OCI-LY3 (cell line): ENCODE results near the gene DAB2.
"Not testable (repeated sequence)": the region's sequence is repeated elsewhere in the genome, so short reads cannot be mapped to it uniquely, and the experiment has no call there.

Source experiments
- H2AFZ ChIP-seq: fragments of 200-600, 300-600 bp; shearing (Covaris generic); 2 replicates; pipeline ENCODE4 v1.6.0; 2014; ENCODE audit warnings: antibody characterized with exemption, low read depth, low read length
- H3K27ac ChIP-seq: fragments of 200-600, 300-600 bp; sonication (generic); 2 replicates; pipeline ENCODE4 v1.5.1; 2014; ENCODE audit warnings: mild to moderate bottlenecking, low read length, moderate library complexity, mixed read lengths
- H3K27me3 ChIP-seq: fragments of 200-600, 300-600 bp; sonication (generic); 2 replicates; pipeline ENCODE4 v1.6.1; 2014; ENCODE audit warnings: low read depth, low read length, mixed read lengths
- H3K36me3 ChIP-seq: fragments of 200-600, 300-600 bp; sonication (generic); replicated peaks from 2 replicates; pipeline ENCODE3; 2014; ENCODE audit warnings: low read depth, low read length, mixed read lengths
- H3K4me1 ChIP-seq: fragments of 300-600, 200-600 bp; sonication (generic); 2 replicates; pipeline ENCODE4 v1.6.1; 2014; ENCODE audit warnings: low read length, mixed read lengths
- H3K4me2 ChIP-seq: fragments of 200-600, 300-600 bp; sonication (generic); 2 replicates; pipeline ENCODE4 v1.6.1; 2014; ENCODE audit warnings: low read length, mixed read lengths
- H3K4me3 ChIP-seq: fragments of 300-600, 200-600 bp; sonication (generic); 2 replicates; pipeline ENCODE4 v1.5.1; 2014; ENCODE audit warnings: antibody characterized with exemption, mild to moderate bottlenecking, low read length, moderate library complexity
- H3K79me2 ChIP-seq: fragments of 300-600, 200-600 bp; shearing (Covaris generic); 2 replicates; pipeline ENCODE4 v1.6.1; 2014; ENCODE audit warnings: mild to moderate bottlenecking, low read length, mixed read lengths
- H3K9ac ChIP-seq: fragments of 300-600, 200-600 bp; shearing (Covaris generic); 2 replicates; pipeline ENCODE4 v1.6.0; 2014; ENCODE audit warnings: mild to moderate bottlenecking, low read length, moderate library complexity
- H3K9me3 ChIP-seq: fragments of 200-600, 300-600 bp; shearing (Covaris generic); 2 replicates; pipeline ENCODE4 v1.6.1; 2014; ENCODE audit warnings: low read length, mixed read lengths; ENCODE audit not compliant: insufficient read depth
- H4K20me1 ChIP-seq: fragments of 200-600, 300-600 bp; sonication (generic); 2 replicates; pipeline ENCODE4 v1.6.1; 2016; ENCODE audit warnings: low read length, mixed read lengths; ENCODE audit not compliant: insufficient read depth
- EZH2phosphoT487 ChIP-seq: fragments of 200-600 bp; shearing (Covaris generic); IDR thresholded peaks from 2 replicates; pipeline ENCODE4 v1.6.1; 2018; ENCODE audit warnings: antibody characterized with exemption, mixed run types, low read depth
- TF ChIP-seq, protein P1 (sequence below): fragments of 200-600, 300-600 bp; sonication (generic); IDR thresholded peaks from 2 replicates; pipeline ENCODE4 v1.5.1; 2014; ENCODE audit warnings: antibody characterized with exemption, low read length, low read depth

The DAB2 gene

DNA sequence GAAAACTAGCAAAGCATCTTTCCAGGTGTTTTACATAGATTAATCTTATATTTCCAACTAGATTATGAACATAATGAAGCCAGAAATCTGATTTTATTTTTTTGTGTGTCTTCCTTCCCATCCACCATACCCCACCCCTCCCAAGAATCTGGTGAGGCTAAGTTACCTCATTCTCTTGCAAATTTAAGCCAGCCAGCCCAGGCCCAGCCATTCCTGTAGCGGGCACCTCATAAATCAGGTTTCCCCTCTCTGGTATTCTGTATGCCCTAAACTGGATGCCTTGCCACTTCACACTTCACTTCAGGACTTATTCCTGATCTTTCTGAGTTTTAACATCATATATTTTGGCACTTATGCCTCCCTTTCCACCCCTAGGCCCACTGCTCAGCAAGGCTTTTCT lies 82.3 kb downstream of the DAB2 start:
- H2AFZ ChIP-seq = no peak overlapping the region

DNA sequence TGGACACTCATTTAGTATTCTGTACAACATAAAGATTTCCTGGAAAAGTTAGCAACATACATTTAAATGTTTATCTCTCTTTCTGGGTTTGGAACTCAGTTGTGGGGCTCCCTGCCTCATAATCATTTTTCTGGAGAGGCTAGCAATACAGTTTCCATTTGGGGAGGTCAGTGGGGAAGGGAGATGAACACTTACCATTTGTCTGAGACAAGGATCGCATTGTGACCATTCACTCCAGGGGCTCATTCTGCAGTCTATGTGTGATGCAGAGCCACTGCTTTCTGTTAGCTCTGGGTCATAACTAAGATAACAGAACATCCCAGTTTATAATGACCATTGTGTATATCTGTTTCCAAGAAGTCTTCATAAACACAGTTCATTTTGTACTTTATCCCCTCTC lies 82.9 kb downstream of the DAB2 start:
- H3K9ac ChIP-seq = no peak overlapping the region
- H3K4me2 ChIP-seq = no peak overlapping the region
- no peaks in the 10 kb centered on the region for H3K9me3 ChIP-seq
- no peak overlapping the region for H2AFZ ChIP-seq
- H3K27ac ChIP-seq = no peak overlapping the region
- H3K4me3 ChIP-seq = no peak overlapping the region
- no peaks in the 10 kb centered on the region for H3K36me3 ChIP-seq
- H3K79me2 ChIP-seq = no peaks in the 10 kb centered on the region
- no peaks in the 10 kb centered on the region for H3K27me3 ChIP-seq
- TF ChIP-seq, protein P1, sequence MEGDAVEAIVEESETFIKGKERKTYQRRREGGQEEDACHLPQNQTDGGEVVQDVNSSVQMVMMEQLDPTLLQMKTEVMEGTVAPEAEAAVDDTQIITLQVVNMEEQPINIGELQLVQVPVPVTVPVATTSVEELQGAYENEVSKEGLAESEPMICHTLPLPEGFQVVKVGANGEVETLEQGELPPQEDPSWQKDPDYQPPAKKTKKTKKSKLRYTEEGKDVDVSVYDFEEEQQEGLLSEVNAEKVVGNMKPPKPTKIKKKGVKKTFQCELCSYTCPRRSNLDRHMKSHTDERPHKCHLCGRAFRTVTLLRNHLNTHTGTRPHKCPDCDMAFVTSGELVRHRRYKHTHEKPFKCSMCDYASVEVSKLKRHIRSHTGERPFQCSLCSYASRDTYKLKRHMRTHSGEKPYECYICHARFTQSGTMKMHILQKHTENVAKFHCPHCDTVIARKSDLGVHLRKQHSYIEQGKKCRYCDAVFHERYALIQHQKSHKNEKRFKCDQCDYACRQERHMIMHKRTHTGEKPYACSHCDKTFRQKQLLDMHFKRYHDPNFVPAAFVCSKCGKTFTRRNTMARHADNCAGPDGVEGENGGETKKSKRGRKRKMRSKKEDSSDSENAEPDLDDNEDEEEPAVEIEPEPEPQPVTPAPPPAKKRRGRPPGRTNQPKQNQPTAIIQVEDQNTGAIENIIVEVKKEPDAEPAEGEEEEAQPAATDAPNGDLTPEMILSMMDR = no peak
- TF ChIP-seq EZH2phosphoT487 = no peak
- no peaks in the 10 kb centered on the region for H4K20me1 ChIP-seq
- peaks cover 5% of the 10 kb centered on the region; the same call in 1 of the 2 replicates for H3K4me1 ChIP-seq

More for the DNA sequence above, 82.3 kb downstream of the DAB2 start:
- TF ChIP-seq, protein P1 = no peak
- no peak for TF ChIP-seq EZH2phosphoT487
- Histone ChIP-seq H3K36me3 (no peaks in the 10 kb centered on the region), H3K4me3 (no peak overlapping the region), H3K4me2 (no peak overlapping the region), H3K27me3 (no peaks in the 10 kb centered on the region), H4K20me1 (no peaks in the 10 kb centered on the region), H3K4me1 (peaks cover 3% of the 10 kb centered on the region; the same call in 1 of the 2 replicates), H3K9me3 (no peaks in the 10 kb centered on the region), H3K79me2 (no peaks in the 10 kb centered on the region), H3K27ac (no peak overlapping the region), H3K9ac (no peak overlapping the region)

DNA sequence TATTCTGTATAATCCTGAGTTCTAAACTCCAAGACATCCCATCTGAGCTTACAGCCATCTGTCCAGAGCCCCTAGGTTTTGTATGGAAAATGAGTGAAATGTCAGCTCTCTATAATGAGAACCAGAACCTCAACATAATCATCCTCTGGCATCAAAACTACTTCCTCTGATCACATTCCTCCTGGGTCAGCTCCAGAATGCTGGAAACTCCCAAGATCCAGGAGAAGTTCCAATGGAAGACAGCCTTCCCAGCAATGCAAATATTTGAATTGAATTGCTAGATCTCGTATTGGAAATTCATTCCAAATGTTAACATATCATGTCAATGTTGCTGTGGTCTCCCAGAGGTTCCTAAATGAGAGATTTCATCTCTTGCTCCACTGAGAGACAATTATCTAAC lies 84.3 kb downstream of the DAB2 start:
- no peaks in the 10 kb centered on the region for H4K20me1 ChIP-seq
- TF ChIP-seq, protein P1 = no peak
- TF ChIP-seq EZH2phosphoT487 = no peak
- H3K9me3 ChIP-seq = no peaks in the 10 kb centered on the region
- peaks cover 5% of the 10 kb centered on the region; the same call in 1 of the 2 replicates for H3K4me1 ChIP-seq
- H3K27ac ChIP-seq = no peak overlapping the region
- no peak overlapping the region for H3K4me3 ChIP-seq
- no peaks in the 10 kb centered on the region for H3K36me3 ChIP-seq
- H3K27me3 ChIP-seq = no peaks in the 10 kb centered on the region
- no peak overlapping the region for H3K4me2 ChIP-seq
- no peak overlapping the region for H2AFZ ChIP-seq
- H3K9ac ChIP-seq = no peak overlapping the region
- H3K79me2 ChIP-seq = no peaks in the 10 kb centered on the region

DNA sequence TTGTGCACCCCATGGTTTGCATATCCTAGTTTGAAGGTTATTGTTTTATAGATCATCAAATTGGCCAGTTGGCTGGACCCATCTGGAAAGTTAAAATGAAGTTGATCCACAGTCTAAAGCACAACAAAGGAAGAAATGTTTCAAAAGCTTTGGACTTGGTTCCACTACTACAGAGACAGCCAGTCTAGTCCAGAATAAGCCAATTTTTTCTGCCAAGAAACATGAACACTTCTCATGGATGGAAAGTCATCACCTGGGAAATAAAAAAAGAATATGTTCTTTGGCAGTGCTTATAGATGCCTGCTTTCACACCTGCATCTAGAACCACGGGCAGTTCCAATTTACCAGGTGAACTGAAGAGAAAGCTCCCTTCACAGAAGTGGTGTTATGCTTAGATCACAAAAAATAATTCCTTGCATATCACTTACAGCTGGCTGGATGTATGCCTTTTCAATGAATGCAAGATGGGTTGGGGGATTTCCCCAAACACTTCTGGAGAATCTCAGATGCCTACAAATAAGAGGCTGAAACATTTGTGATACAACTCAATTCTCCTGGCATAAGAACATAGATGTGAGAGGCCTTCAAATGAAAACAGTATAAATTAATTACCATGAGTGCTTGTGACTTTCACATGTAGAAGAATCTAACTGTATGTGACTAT lies 87.4 kb downstream of the DAB2 start:
- TF ChIP-seq, protein P1 = no peak
- no peak for TF ChIP-seq EZH2phosphoT487
- H2AFZ ChIP-seq = no peak overlapping the region

DNA sequence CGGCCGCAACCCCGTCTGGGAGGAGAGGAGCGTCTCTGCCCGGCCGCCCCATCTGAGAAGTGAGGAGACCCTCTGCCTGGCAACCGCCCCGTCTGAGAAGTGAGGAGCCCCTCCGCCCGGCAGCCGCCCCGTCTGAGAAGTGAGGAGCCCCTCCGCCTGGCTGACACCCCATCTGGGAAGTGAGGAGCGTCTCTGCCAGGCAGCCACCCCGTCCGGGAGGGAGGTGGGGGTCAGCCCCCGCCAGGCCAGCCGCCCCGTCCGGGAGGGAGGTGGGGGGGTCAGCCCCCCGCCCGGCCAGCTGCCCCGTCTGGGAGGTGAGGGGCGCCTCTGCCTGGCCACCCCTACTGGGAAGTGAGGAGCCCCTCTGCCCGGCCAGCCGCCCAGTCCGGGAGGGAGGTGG lies 90.5 kb downstream of the DAB2 start:
- not testable (repeated sequence) for H3K27me3 ChIP-seq, H4K20me1 ChIP-seq, H3K4me2 ChIP-seq, H3K36me3 ChIP-seq, H3K9me3 ChIP-seq, H2AFZ ChIP-seq, H3K4me3 ChIP-seq, H3K4me1 ChIP-seq, H3K9ac ChIP-seq, H3K79me2 ChIP-seq, H3K27ac ChIP-seq

More for the DNA sequence above, 87.4 kb downstream of the DAB2 start:
- Histone ChIP-seq H3K79me2 (no peaks in the 10 kb centered on the region), H3K4me1 (peaks cover 5% of the 10 kb centered on the region; the same call in 1 of the 2 replicates), H3K4me2 (no peak overlapping the region), H3K27me3 (no peaks in the 10 kb centered on the region), H3K9me3 (no peaks in the 10 kb centered on the region), H4K20me1 (no peaks in the 10 kb centered on the region), H3K9ac (no peak overlapping the region), H3K36me3 (no peaks in the 10 kb centered on the region), H3K27ac (no peak overlapping the region), H3K4me3 (no peak overlapping the region)
